Measurements from ENCODE around the gene RSPO4.

RSPO4 gene

GRCh38 chr20:967796-968742, 34.0 kb downstream of the RSPO4 start:
- no peak for DNase-seq (ENCODE audit: low read depth, low spot score)

GRCh38 chr20:965956-966355, 36.2 kb downstream of the RSPO4 start:
- DNase-seq (ENCODE audit: low read depth, low spot score), result no peak

- no peak for DNase-seq (ENCODE audit: low read depth, low spot score)
Measured at GRCh38 chr20:963795-964194, 38.3 kb downstream of the RSPO4 start.

GRCh38 chr20:962683-963082, 39.4 kb downstream of the RSPO4 start:
- no peak for DNase-seq (ENCODE audit: low read depth, low spot score)

GRCh38 chr20:962223-962622, 39.9 kb downstream of the RSPO4 start:
- no peak for DNase-seq (ENCODE audit: low read depth, low spot score)

- no peak for DNase-seq (ENCODE audit: low read depth, low spot score)
Measured at GRCh38 chr20:961768-962167, 40.3 kb downstream of the RSPO4 start.

- DNase-seq (ENCODE audit: low read depth, low spot score), result no peak
Measured at GRCh38 chr20:959996-960615, 42.0 kb downstream of the RSPO4 start.

GRCh38 chr20:958936-959815, 42.9 kb downstream of the RSPO4 start:
- DNase-seq (ENCODE audit: low read depth, low spot score), result no peak

GRCh38 chr20:957544-957943, 44.6 kb downstream of the RSPO4 start:
- DNase-seq (ENCODE audit: low read depth, low spot score), result no peak

GRCh38 chr20:956330-956951, 45.7 kb downstream of the RSPO4 start:
- DNase-seq (ENCODE audit: low read depth, low spot score), result no peak

- no peak for DNase-seq (ENCODE audit: low read depth, low spot score)
Measured at GRCh38 chr20:955656-956055, 46.5 kb downstream of the RSPO4 start.

- no peak for DNase-seq (ENCODE audit: low read depth, low spot score)
Measured at GRCh38 chr20:955111-955510, 47.0 kb downstream of the RSPO4 start.

- no peak for DNase-seq (ENCODE audit: low read depth, low spot score)
Measured at GRCh38 chr20:953742-954141, 48.4 kb downstream of the RSPO4 start.

GRCh38 chr20:952196-952795, 49.8 kb downstream of the RSPO4 start:
- DNase-seq (ENCODE audit: low read depth, low spot score), result no peak

GRCh38 chr20:951384-952169, 50.5 kb downstream of the RSPO4 start:
- DNase-seq (ENCODE audit: low read depth, low spot score), result no peak

GRCh38 chr20:949717-950116, 52.4 kb downstream of the RSPO4 start:
- no peak for DNase-seq (ENCODE audit: low read depth, low spot score)

GRCh38 chr20:946826-947225, 55.3 kb downstream of the RSPO4 start:
- no peak for DNase-seq (ENCODE audit: low read depth, low spot score)

- no peak for DNase-seq (ENCODE audit: low read depth, low spot score)
Measured at GRCh38 chr20:945841-946240, 56.3 kb downstream of the RSPO4 start.

- DNase-seq (ENCODE audit: low read depth, low spot score), result no peak
Measured at GRCh38 chr20:944774-945410, 57.2 kb downstream of the RSPO4 start.

GRCh38 chr20:944148-944547, 58.0 kb downstream of the RSPO4 start:
- no peak for DNase-seq (ENCODE audit: low read depth, low spot score)
